8988T (cell line): Measurements from ENCODE around the gene FAM107B.

ENCODE experiments used
- DNase-seq: peaks from one replicate; pipeline ENCODE4 v3.0.0; 2011

The FAM107B gene

GRCh38 chr10:14572811-14573210, 201.9 kb downstream of the FAM107B start:
- DNase-seq = no peak

- no peak for DNase-seq
Measured at GRCh38 chr10:14571866-14572507, 202.7 kb downstream of the FAM107B start.

GRCh38 chr10:14570800-14571199, 203.9 kb downstream of the FAM107B start:
- DNase-seq = no peak

- no peak for DNase-seq
Measured at GRCh38 chr10:14569274-14570060, 205.2 kb downstream of the FAM107B start.

GRCh38 chr10:14567421-14567820, 207.3 kb downstream of the FAM107B start:
- DNase-seq = no peak

GRCh38 chr10:14566498-14566897, 208.2 kb downstream of the FAM107B start:
- no peak for DNase-seq

- DNase-seq = no peak
Measured at GRCh38 chr10:14565199-14565598, 209.5 kb downstream of the FAM107B start.

GRCh38 chr10:14564268-14564744, 210.4 kb downstream of the FAM107B start:
- DNase-seq = no peak

GRCh38 chr10:14563359-14563940, 211.2 kb downstream of the FAM107B start:
- DNase-seq = no peak

- DNase-seq = no peak
Measured at GRCh38 chr10:14563076-14563336, 211.7 kb downstream of the FAM107B start.

GRCh38 chr10:14562218-14563075, 212.2 kb downstream of the FAM107B start:
- no peak for DNase-seq

GRCh38 chr10:14560791-14561765, 213.6 kb downstream of the FAM107B start:
- no peak for DNase-seq

- DNase-seq = no peak
Measured at GRCh38 chr10:14560274-14560673, 214.4 kb downstream of the FAM107B start.

- DNase-seq = no peak
Measured at GRCh38 chr10:14558025-14558424, 216.7 kb downstream of the FAM107B start.

GRCh38 chr10:14557567-14557966, 217.1 kb downstream of the FAM107B start:
- DNase-seq = no peak

GRCh38 chr10:14556285-14556956, 218.3 kb downstream of the FAM107B start:
- peak; percentile 32 for DNase-seq

GRCh38 chr10:14555807-14556206, 218.9 kb downstream of the FAM107B start:
- no peak for DNase-seq

GRCh38 chr10:14554491-14555205, 220.0 kb downstream of the FAM107B start:
- DNase-seq = no peak

- no peak for DNase-seq
Measured at GRCh38 chr10:14554091-14554490, 220.6 kb downstream of the FAM107B start.

- DNase-seq = no peak
Measured at GRCh38 chr10:14553448-14553847, 221.2 kb downstream of the FAM107B start.

GRCh38 chr10:14552015-14552414, 222.7 kb downstream of the FAM107B start:
- no peak for DNase-seq
